ENCODE results near the gene RAP1GAP2. TPM values are rescaled to one million over a fixed set of nuclear protein-coding genes. Genes with fewer than 3 reads are reported as not detected.

The RAP1GAP2 gene
- total RNA-seq, 1 experiment from 2014 or later = 72.8 TPM

- TF ChIP-seq ARID4B (CRISPR knock-in tag; IDR thresholded peaks at IDR 0.05; ENCODE audit: borderline replicate concordance) = 0 out of 2 replicates have a peak, but pooled peaks have one; percentile 32
- TF ChIP-seq ZBTB43 (CRISPR knock-in tag; IDR thresholded peaks at IDR 0.05) = no peak
- no peak for TF ChIP-seq ZNF121 (CRISPR knock-in tag; IDR thresholded peaks at IDR 0.05)
- TF ChIP-seq ZSCAN18 (CRISPR knock-in tag; IDR thresholded peaks at IDR 0.05) = no peak
Measured at GRCh38 chr17:2749058-2749783, 47.0 kb upstream of the RAP1GAP2 start, which contains the start of gene CCDC92B (continued).

GRCh38 chr17:2749784-2750181 lies 46.5 kb upstream of the RAP1GAP2 start:
- H3K4me1 Mint-ChIP-seq = peaks cover 28% of the 10 kb centered on the region
- POLR2A ChIA-PET = interaction anchor here (1.6 kb wide), 1 partner anchor 25 kb away, joined by 4 read pairs; no protein-coding TSS in a partner anchor
- ATAC-seq = peak; percentile 88
- peak; percentile 90 for DNase-seq (ENCODE audit: low spot score)
- peak overlapping the region; percentile 45 for H3K4me3 Mint-ChIP-seq
- no peaks in the 10 kb centered on the region for H3K9me3 Mint-ChIP-seq
- peaks cover 22% of the 10 kb centered on the region for H3K27me3 Mint-ChIP-seq (ENCODE audit: low read depth)
- no peak overlapping the region for H3K27ac Mint-ChIP-seq
- H3K36me3 Mint-ChIP-seq = no peaks in the 10 kb centered on the region
- CTCF ChIA-PET = interaction anchor here (0.6 to 1.8 kb wide), 5 partner anchors 28 to 72 kb away, joined by 3 to 12 read pairs (median 4); no protein-coding TSS in a partner anchor
- peak; percentile 81; the same call in 1 of the 2 replicates for TF ChIP-seq ATF1 (CRISPR knock-in tag; IDR thresholded peaks at IDR 0.05)
- peak; percentile 96 for TF ChIP-seq TCF7 (CRISPR knock-in tag; IDR thresholded peaks at IDR 0.05; ENCODE audit: low read depth)
- no peak for TF ChIP-seq FOXJ3 (CRISPR knock-in tag; IDR thresholded peaks at IDR 0.05; ENCODE audit: borderline replicate concordance)
- TF ChIP-seq FOXK1 (CRISPR knock-in tag; IDR thresholded peaks at IDR 0.05) = peak; percentile 91
- TF ChIP-seq ZNF121 (CRISPR knock-in tag; IDR thresholded peaks at IDR 0.05) = peak; percentile 99
- peak; percentile 61; the same call in 1 of the 2 replicates for TF ChIP-seq CREM (CRISPR knock-in tag; IDR thresholded peaks at IDR 0.05)
- 0 out of 2 replicates have a peak, but pooled peaks have one; percentile 62 for TF ChIP-seq SMAD4 (CRISPR knock-in tag; IDR thresholded peaks at IDR 0.05)
- TF ChIP-seq ZNF219 (CRISPR knock-in tag; IDR thresholded peaks at IDR 0.05; ENCODE audit: borderline replicate concordance) = peak; percentile 46; the same call in 1 of the 2 replicates
- TF ChIP-seq NR2C2 (CRISPR knock-in tag; IDR thresholded peaks at IDR 0.05) = peak; percentile 70
- TF ChIP-seq ZNF138 (CRISPR knock-in tag; conservative IDR thresholded peaks at IDR 0.05) = peak; percentile 81; the same call in 1 of the 2 replicates
- TF ChIP-seq ZNF532 (CRISPR knock-in tag; IDR thresholded peaks at IDR 0.05; ENCODE audit: borderline replicate concordance) = no peak
- TF ChIP-seq GTF2I (CRISPR knock-in tag; conservative IDR thresholded peaks at IDR 0.05) = no peak
- TF ChIP-seq ATF3 (CRISPR knock-in tag; conservative IDR thresholded peaks at IDR 0.05) = no peak
- peak; percentile 89 for TF ChIP-seq ESRRA (CRISPR knock-in tag; IDR thresholded peaks at IDR 0.05; ENCODE audit: borderline replicate concordance)
- no peak for TF ChIP-seq SOX15 (CRISPR knock-in tag; IDR thresholded peaks at IDR 0.05)
- 0 out of 2 replicates have a peak, but pooled peaks have one; percentile 33 for TF ChIP-seq ATF2 (CRISPR knock-in tag; IDR thresholded peaks at IDR 0.05; ENCODE audit: borderline replicate concordance, low read depth)
- TF ChIP-seq PREB (CRISPR knock-in tag; IDR thresholded peaks at IDR 0.05; ENCODE audit: borderline replicate concordance) = peak; percentile 93
